ENCODE data around the gene PHLDB3. TPM values are rescaled to one million over a fixed set of nuclear protein-coding genes. Genes with fewer than 3 reads are reported as not detected.

Gene PHLDB3
- total RNA-seq, 1 donor from 2014 or later, result 23.4 TPM

DNA sequence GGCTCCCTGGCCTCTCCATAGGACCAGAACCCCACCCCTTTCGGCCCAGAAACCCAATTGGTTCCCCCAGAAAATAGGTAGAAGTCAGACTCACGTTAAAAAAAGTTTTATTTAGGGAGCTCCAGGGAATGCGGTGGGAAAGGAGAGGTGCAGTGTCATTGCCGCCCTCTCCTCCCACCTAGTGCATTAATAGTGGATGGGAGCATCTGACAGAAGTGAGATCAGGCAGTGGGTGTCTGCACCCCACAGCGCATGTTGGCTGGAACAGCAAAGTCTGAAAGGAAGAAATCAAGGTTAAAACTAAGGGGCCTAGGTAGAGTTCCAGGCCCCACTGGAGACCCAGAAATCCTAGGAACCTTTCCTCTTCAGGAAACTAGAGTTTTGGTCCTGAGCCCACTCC, 2.1 kb upstream of the PHLDB3 start:
- Mint-ChIP-seq H3K4me1 (ENCODE audit: low read depth) (peaks cover 14% of the 10 kb centered on the region), H3K27me3 (peaks cover 10% of the 10 kb centered on the region)

DNA sequence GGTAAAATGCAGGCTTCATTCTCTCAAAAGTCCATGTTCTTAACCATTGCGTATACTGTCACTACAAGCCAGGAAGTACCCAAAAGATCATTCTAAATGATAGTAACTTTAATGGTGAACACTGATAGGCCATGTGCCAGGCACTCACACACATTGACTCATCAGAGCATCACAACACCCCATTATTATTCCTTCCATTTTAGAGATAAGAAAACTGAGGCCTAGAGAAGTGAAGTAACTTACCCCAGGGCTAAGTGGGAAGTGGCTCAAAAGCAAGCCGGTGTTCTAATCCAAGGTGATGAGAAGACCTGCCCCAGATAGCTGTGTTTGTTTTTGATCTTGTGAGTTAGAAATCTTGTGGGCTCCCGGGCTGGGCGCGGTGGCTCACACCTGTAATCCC, 1.4 kb upstream of the PHLDB3 start:
- no peak overlapping the region for H3K4me3 Mint-ChIP-seq (ENCODE audit: low read depth)
- no peak for DNase-seq (ENCODE audit: low spot score, unreplicated experiment)
- no peaks in the 10 kb centered on the region for H3K9me3 Mint-ChIP-seq (ENCODE audit: low read depth)
- peaks cover 14% of the 10 kb centered on the region for H3K4me1 Mint-ChIP-seq (ENCODE audit: low read depth)
- H3K27ac Mint-ChIP-seq, result no peak overlapping the region
- H3K36me3 Mint-ChIP-seq (ENCODE audit: insufficient read depth), result peaks cover 14% of the 10 kb centered on the region
- H3K27me3 Mint-ChIP-seq, result peaks cover 10% of the 10 kb centered on the region
- TF ChIP-seq, protein P1, sequence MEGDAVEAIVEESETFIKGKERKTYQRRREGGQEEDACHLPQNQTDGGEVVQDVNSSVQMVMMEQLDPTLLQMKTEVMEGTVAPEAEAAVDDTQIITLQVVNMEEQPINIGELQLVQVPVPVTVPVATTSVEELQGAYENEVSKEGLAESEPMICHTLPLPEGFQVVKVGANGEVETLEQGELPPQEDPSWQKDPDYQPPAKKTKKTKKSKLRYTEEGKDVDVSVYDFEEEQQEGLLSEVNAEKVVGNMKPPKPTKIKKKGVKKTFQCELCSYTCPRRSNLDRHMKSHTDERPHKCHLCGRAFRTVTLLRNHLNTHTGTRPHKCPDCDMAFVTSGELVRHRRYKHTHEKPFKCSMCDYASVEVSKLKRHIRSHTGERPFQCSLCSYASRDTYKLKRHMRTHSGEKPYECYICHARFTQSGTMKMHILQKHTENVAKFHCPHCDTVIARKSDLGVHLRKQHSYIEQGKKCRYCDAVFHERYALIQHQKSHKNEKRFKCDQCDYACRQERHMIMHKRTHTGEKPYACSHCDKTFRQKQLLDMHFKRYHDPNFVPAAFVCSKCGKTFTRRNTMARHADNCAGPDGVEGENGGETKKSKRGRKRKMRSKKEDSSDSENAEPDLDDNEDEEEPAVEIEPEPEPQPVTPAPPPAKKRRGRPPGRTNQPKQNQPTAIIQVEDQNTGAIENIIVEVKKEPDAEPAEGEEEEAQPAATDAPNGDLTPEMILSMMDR (IDR thresholded peaks at IDR 0.05; ENCODE audit: unreplicated experiment), result no peak

More for the DNA sequence above, 2.1 kb upstream of the PHLDB3 start:
- H3K9me3 Mint-ChIP-seq (ENCODE audit: low read depth), result no peaks in the 10 kb centered on the region
- H3K4me3 Mint-ChIP-seq (ENCODE audit: low read depth), result no peak overlapping the region
- H3K36me3 Mint-ChIP-seq (ENCODE audit: insufficient read depth), result peaks cover 14% of the 10 kb centered on the region
- TF ChIP-seq, protein P1 (IDR thresholded peaks at IDR 0.05; ENCODE audit: unreplicated experiment), result no peak
- no peak overlapping the region for H3K27ac Mint-ChIP-seq
- DNase-seq (ENCODE audit: low spot score, unreplicated experiment), result no peak

DNA sequence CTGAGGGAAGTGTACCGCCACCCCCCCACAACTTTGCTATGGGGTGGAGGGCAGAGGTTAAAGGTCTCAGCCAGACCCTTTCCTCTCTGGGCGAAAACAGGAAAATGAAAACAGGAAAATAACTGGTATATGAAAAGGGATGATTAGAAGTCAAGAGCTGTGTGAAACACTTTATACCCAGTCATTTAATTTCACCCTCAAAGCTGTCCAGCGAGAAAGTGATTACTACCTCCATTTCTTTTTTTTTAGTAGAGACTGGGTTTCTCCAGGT, 575 bp upstream of the PHLDB3 start:
- peak overlapping the region; percentile 60 for H3K4me3 Mint-ChIP-seq (ENCODE audit: low read depth)
- DNase-seq (ENCODE audit: low spot score, unreplicated experiment), result no peak
- H3K27me3 Mint-ChIP-seq, result peaks cover 10% of the 10 kb centered on the region
- H3K36me3 Mint-ChIP-seq (ENCODE audit: insufficient read depth), result peaks cover 15% of the 10 kb centered on the region
- H3K4me1 Mint-ChIP-seq (ENCODE audit: low read depth), result peaks cover 15% of the 10 kb centered on the region
- H3K9me3 Mint-ChIP-seq (ENCODE audit: low read depth), result no peaks in the 10 kb centered on the region
- H3K27ac Mint-ChIP-seq, result peak overlapping the region; percentile 84
- TF ChIP-seq, protein P1 (IDR thresholded peaks at IDR 0.05; ENCODE audit: unreplicated experiment), result no peak

DNA sequence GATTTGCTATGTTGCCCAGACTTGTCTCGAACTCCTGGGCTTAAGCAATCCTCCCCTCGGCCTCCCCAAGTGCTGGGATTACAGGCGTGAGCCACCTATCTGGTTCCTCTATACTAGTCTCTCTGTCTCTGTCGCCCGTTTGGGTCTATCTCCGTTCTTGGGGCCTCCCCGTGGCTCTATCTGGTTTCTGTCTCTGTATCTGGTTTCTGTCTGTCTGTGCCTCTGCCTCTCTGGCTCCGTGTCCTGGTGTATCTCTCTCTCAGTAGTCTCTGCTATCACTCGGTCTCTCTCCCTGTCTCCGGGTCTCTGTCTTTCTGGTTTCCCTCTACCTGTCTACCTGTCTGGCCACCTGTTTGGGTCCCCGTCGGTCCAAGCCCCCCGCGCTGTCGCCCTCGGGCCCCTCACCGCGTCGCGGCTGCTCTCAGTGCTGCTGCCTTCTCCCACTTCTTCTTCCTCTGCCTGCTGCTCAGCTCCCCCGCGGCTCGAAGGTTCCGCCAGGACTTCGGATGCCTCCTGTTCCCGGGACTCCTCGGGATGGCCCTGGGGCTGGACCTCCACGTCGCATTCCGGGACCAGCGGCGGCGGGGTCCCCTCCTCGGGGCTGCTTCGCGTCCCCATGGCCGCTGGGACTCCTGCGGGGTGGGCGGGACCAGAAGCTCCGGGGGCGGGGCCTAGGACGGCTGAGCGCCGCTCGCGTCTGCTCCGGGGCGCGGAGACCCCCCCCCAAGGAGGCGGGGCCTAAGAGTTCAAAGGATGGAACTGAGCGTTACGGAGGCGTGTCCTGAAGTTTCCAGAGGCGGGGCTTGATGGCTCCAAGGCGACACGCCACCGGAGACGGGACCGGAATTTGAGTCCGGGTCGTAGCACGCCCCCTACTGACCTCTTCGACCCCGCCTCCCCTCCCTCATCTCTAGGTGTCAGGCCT, 783 bp downstream of the PHLDB3 start:
- peak overlapping the region; percentile 95 for H3K27ac Mint-ChIP-seq
- TF ChIP-seq, protein P1 (IDR thresholded peaks at IDR 0.05; ENCODE audit: unreplicated experiment), result peak; percentile 42
- peaks cover 10% of the 10 kb centered on the region for H3K27me3 Mint-ChIP-seq
- peaks cover 22% of the 10 kb centered on the region for H3K4me1 Mint-ChIP-seq (ENCODE audit: low read depth)
- peaks cover 15% of the 10 kb centered on the region for H3K36me3 Mint-ChIP-seq (ENCODE audit: insufficient read depth)
- peak overlapping the region; percentile 82 for H3K4me3 Mint-ChIP-seq (ENCODE audit: low read depth)
- DNase-seq (ENCODE audit: low spot score, unreplicated experiment), result peak; percentile 95
- H3K9me3 Mint-ChIP-seq (ENCODE audit: low read depth), result no peaks in the 10 kb centered on the region

DNA sequence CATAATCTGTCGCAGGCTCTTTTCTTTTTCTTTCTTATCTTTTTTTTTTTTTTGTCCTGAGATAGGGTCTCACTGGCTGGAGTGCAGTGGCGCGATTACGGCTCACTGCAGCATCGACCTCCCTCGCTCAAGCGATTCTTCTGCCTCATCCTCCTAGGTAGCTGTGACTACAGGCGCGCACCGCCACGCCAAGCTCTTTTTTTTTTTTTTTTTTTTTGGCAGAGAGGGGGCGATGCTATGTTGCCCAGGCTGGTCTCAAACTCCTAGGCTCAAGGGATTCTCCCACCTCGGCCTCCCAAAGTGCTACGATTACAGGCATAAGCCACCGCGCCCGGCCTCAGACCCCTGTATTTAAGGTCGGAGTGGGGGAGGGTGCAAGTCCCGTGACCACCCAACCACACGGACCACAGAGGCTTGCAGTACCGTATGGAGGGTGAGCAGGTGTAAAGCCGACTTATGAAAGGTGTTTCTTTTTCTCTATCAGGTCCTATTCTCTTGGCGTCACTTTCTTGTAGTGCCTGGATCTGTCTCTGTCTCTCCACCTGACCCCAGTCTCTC, 2.0 kb downstream of the PHLDB3 start:
- H3K9me3 Mint-ChIP-seq (ENCODE audit: low read depth), result no peaks in the 10 kb centered on the region
- H3K27me3 Mint-ChIP-seq, result peaks cover 10% of the 10 kb centered on the region
- peaks cover 30% of the 10 kb centered on the region for H3K4me1 Mint-ChIP-seq (ENCODE audit: low read depth)
- no peak for DNase-seq (ENCODE audit: low spot score, unreplicated experiment)
- peaks cover 12% of the 10 kb centered on the region for H3K36me3 Mint-ChIP-seq (ENCODE audit: insufficient read depth)
- peak overlapping the region; percentile 82 for H3K4me3 Mint-ChIP-seq (ENCODE audit: low read depth)
- TF ChIP-seq, protein P1 (IDR thresholded peaks at IDR 0.05; ENCODE audit: unreplicated experiment), result no peak
- peak overlapping the region; percentile 63 for H3K27ac Mint-ChIP-seq

Measured in progenitor cell of endocrine pancreas (in vitro differentiated cells).